Measurements from ENCODE around the gene OR1L1.

The OR1L1 gene

GRCh38 chr9:122661416-122661815 is at the start of gene OR1L1:
OR1L1 (plus strand) TSS chr9:122661716; CDS start chr9:122661716, 0 bp downstream.
- DNase-seq: no peak

DNA sequence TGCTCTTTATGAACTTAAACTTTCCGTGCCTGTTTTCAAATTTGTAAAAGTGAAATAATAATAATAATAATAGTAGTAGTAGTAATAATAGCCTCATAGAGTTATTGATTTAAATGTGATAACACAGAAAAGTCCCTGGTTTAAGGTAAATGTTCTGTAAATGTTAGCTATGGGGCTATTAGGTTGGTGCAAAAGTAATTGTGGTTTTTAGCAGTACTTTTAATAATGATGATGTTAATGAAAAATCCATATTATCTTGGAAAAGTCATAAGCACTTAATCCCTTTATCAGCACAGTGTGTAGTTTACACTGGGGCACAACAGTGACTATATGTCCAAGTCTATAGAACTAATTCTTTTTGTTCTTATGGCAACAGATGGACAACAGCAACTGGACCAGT is 47.2 kb upstream of the OR1L1 start, which contains the start of gene OR1Q1:
OR1Q1 (plus strand) TSS at position 377 of the 400 bp plus-strand sequence; CDS start at position 377, 0 bp downstream.
- DNase-seq: no peak

- DNase-seq: no peak
Observed at GRCh38 chr9:122619996-122620395, 41.5 kb upstream of the OR1L1 start.

GRCh38 chr9:122642226-122642625 is 19.3 kb upstream of the OR1L1 start:
- no peak for DNase-seq

DNA sequence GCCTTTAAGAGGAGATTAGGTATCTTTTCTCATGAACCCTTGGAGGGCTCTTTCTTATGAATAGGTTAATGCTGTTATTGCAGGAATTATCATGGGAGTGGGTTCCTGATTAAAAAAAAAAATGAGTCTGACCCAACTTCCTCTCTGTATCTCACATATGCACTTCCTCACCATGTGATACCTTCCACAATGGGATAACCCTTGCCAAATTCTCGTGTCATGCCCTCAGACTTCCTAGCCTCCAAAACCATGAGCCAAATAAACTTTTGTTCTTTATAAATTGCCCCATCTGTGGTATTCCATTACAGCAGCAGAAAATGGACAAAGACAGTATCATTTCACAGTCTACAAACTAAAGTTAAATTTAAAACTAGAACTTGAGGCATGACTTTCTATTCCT is 5.1 kb upstream of the OR1L1 start:
- no peak for DNase-seq

- no peak for DNase-seq
Observed at GRCh38 chr9:122657527-122657926, 4.0 kb upstream of the OR1L1 start, which contains the start of gene OR1B1. OR1B1 (minus strand) TSS chr9:122657627.

GRCh38 chr9:122672481-122672880 is 11.0 kb downstream of the OR1L1 start:
- DNase-seq: no peak

- DNase-seq: no peak
Observed at GRCh38 chr9:122684851-122685250, 23.3 kb downstream of the OR1L1 start.

DNA sequence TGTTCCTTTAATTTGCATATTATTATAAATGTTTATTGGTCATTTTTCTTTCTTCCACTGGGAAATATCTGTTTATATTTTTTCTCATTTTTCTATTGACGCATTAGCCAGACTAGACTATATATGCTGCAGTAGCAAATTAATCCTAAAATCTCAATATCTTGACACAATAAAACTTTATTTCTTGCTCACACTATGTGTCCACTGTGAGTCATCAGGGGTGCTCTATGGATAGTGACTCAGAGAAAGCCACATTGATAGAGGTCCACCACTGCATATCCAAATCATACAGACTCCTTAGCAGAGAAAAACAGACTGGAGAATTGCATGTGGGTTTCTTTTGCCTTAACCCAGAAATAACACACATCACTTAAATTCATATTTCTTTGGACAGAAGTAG is 34.2 kb downstream of the OR1L1 start:
- DNase-seq: no peak
